ENCODE results near the gene HS1BP3. TPM values are rescaled to one million over a fixed set of nuclear protein-coding genes. Genes with fewer than 3 reads are reported as not detected.
A peak's percentile ranks its signal among the peaks of the same experiment; 100 is the strongest.

Gene HS1BP3
- total and polyA plus RNA-seq, 2 of the 13 experiments (the other 11 are each of a cell fraction or from before 2014, with no cell fraction given), result 15.2 to 22.0 TPM

DNA sequence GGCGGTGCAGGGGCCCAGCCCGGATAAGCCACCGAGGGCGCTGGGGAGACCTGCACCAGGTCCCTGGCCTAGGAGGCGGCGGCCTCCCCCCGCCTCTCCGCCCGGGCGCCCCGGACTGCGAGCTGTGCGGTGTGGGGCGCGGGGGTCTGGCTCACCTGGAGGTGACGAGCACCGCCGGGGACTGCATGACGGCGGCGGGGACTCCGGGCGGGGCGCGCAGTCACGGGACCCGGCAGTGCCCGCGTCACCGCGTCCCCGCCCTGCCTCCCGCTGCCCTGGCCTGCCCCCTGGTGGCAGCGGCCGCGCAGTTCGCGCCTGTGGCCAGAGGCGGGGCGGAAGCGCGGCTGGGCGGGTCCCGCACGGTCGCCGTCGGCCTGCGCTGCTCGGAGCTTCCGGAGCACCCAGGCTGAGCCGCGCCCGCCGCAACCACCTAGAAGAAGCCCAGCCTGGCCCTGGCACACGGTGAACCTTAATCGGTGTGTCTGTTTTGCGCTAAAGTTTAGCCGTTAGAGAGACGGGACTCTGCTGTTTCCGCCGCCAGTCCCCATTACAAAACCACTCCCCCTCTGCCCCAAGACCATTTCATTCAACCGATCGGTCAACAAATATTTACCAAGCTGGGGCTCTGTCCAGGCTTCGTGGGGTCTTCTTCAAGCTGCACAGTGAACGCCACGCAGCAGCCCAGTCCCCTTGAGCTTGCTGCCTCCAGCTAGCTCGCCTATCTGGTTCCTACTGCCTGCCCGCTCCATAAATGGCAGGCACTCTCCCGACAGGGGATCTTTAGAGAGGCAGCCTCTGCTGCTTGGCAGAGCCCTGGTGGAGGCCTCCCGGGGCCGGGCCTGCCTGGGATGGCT is at the start of gene HS1BP3 (continued):
- TF ChIP-seq ZNF687 (CRISPR knock-in tag; IDR thresholded peaks at IDR 0.05) (peak; percentile 97), PHB2 (IDR thresholded peaks at IDR 0.05; ENCODE audit: partially characterized antibody) (no peak), ZNF292 (CRISPR knock-in tag; IDR thresholded peaks at IDR 0.05; ENCODE audit: borderline replicate concordance, low read depth) (0 out of 2 replicates have a peak, but pooled peaks have one; percentile 61), ZNF24 (IDR thresholded peaks at IDR 0.05) (peak; percentile 56; the same call in 1 of the 2 replicates), CREB1 (IDR thresholded peaks at IDR 0.05) (peak; percentile 88; the same call in 1 of the 2 replicates), CREB1 (CRISPR knock-in tag; IDR thresholded peaks at IDR 0.05) (no peak), RFX5 (IDR thresholded peaks at IDR 0.05; ENCODE audit: low read depth, low read length) (peak; percentile 13; the same call in 1 of the 2 replicates), TCF7L2 (IDR thresholded peaks at IDR 0.05; ENCODE audit: low read depth, low read length) (no peak), TBL1XR1 (IDR thresholded peaks at IDR 0.05; ENCODE audit: borderline replicate concordance, low read length, partially characterized antibody) (no peak), NFYC (CRISPR knock-in tag; IDR thresholded peaks at IDR 0.05) (no peak; the same call in 1 of the 2 replicates), ZNF333 (CRISPR knock-in tag; IDR thresholded peaks at IDR 0.05; ENCODE audit: borderline replicate concordance) (0 out of 2 replicates have a peak, but pooled peaks have one; percentile 6), ZFX (CRISPR knock-in tag; IDR thresholded peaks at IDR 0.05; ENCODE audit: low read depth) (peak; percentile 92), TEAD3 (CRISPR knock-in tag; optimal IDR thresholded peaks at IDR 0.05; ENCODE audit: borderline replicate concordance) (peak; percentile 7), TFDP1 (CRISPR knock-in tag; IDR thresholded peaks at IDR 0.05; ENCODE audit: borderline replicate concordance) (peak; percentile 90), MLXIP (CRISPR knock-in tag; IDR thresholded peaks at IDR 0.05; ENCODE audit: borderline replicate concordance) (peak; percentile 19; the same call in 1 of the 2 replicates), BCL3 (CRISPR knock-in tag; IDR thresholded peaks at IDR 0.05) (peak; percentile 96), DMAP1 (CRISPR knock-in tag; IDR thresholded peaks at IDR 0.05) (peak; percentile 74), ZNF616 (CRISPR knock-in tag; IDR thresholded peaks at IDR 0.05; ENCODE audit: low read depth) (peak; percentile 79), ZNF7 (CRISPR knock-in tag; IDR thresholded peaks at IDR 0.05) (no peak)
- TF ChIP-seq, protein P1, sequence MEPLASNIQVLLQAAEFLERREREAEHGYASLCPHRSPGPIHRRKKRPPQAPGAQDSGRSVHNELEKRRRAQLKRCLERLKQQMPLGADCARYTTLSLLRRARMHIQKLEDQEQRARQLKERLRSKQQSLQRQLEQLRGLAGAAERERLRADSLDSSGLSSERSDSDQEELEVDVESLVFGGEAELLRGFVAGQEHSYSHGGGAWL (CRISPR knock-in tag; IDR thresholded peaks at IDR 0.05), result peak; percentile 92

Measured in HepG2 (cell line).